ENCODE results near the gene PLAC9. TPM values are rescaled to one million over a fixed set of nuclear protein-coding genes. Genes with fewer than 3 reads are reported as not detected.
"Not testable (repeated sequence)": the region's sequence is repeated elsewhere in the genome, so short reads cannot be mapped to it uniquely, and the experiment has no call there.

PLAC9 gene, protein sequence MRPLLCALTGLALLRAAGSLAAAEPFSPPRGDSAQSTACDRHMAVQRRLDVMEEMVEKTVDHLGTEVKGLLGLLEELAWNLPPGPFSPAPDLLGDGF
- total RNA-seq (not detected), polyA plus RNA-seq (under 1 TPM in 1 of 3 donors, not detected in 2; 0.32 TPM), total RNA-seq (0 to 0.07 (median 0) reads per million in 6 experiments)

DNA sequence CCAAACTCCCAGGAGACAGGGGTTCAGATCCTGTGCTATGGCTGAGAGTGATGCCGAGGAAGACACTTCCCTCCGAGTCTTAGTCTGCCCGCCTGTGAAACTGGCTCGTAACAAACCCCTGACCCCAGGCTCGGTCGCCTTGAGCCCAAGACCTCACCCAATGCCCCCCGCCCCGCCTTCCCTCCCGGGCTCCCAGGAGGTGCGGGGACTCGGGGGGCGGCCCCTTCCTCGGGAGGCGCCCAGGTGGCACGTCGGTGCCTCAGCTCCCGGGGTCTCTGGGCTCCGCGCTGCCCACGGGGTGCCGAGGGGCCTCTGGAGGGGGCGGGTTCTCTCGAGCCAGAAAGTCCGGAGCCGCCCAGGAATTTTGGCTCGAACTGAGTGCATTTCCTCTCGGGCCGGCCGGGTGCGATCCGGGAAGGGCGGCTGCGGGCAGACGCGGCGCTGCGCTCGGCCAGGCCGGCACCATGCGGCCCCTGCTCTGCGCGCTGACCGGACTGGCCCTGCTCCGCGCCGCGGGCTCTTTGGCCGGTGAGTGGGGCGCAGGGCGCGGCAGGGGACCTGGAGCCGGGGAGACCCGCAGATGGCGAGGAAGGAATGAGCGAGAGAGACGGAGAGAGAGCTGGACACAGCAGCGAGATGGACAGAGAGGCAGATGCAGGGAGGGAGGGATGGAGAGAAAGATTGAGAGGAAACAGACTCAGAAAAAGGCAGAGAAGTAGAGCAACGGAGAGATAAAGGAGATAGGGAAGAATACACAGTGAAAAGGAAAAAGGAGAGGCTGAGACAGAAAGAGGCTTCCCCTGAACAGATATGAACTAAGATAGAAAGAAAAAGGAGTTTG, at the start of gene PLAC9:
TSS of gene PLAC9 (plus strand) at position 432 of the 841 bp plus-strand sequence. CDS start at position 465, 33 bp downstream.
- peak within 1 kb of the TSS; percentile 8 to 77 (median 31) for H3K4me3 Mint-ChIP-seq
- H3K4me1 Mint-ChIP-seq = peaks cover 3 to 9% (median 8%) of the 10 kb centered on the region in 4 donors
- peak within 1 kb of the TSS in 2 of 10 donors; percentile 21 to 83 for H3K27ac Mint-ChIP-seq
- POLR2A ChIA-PET = interaction anchor here (1.0 kb wide), 1 partner anchor 14 kb away, joined by 4 read pairs; no protein-coding TSS in a partner anchor
- H3K9me3 Mint-ChIP-seq = no peaks in the 10 kb centered on the region
- no peak for DNase-seq
- H3K36me3 Mint-ChIP-seq = no peaks in the 10 kb centered on the region
- H3K27me3 Mint-ChIP-seq = peaks cover 15 to 42% (median 29%) of the 10 kb centered on the region in 5 donors
- no peak for ATAC-seq

GRCh38 chr10:80090121-80090520, 42.4 kb upstream of the PLAC9 start:
- ATAC-seq (no peak), DNase-seq (no peak)
- H3K27ac Mint-ChIP-seq = no peak overlapping the region
- peaks cover 6 to 44% (median 7%) of the 10 kb centered on the region in 3 donors for H3K36me3 Mint-ChIP-seq
- no peaks in the 10 kb centered on the region for H3K27me3 Mint-ChIP-seq
- H3K4me3 Mint-ChIP-seq = no peak overlapping the region
- POLR2A ChIA-PET = no interaction called here
- no peaks in the 10 kb centered on the region for H3K4me1 Mint-ChIP-seq
- H3K9me3 Mint-ChIP-seq = no peaks in the 10 kb centered on the region

DNA sequence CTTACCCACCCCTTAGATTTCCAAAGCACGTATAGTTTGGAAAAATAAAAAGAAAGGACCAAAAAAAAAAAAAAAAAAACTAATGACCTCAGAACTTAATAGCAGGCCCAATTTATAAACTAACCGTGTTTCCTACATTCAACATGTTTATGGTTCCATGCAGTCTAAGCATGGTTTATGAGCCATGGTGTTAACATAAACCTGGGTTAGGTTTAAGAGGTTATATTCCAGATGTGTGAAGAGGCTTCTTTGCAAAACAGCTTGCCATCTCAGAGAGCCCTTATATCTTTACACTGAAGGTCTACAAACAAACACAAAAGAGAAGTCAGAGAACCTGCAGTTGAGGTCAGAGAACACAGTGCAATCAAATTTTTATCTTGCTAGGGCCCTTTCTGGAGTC, 38.3 kb upstream of the PLAC9 start:
- POLR2A ChIA-PET = no interaction called here
- peaks cover 0 to 27% (median 9%) of the 10 kb centered on the region in 3 donors for H3K36me3 Mint-ChIP-seq
- H3K9me3 Mint-ChIP-seq = peaks cover 0 to 2% (median 0%) of the 10 kb centered on the region in 9 donors
- ATAC-seq (no peak), DNase-seq (no peak)
- H3K4me1 Mint-ChIP-seq = no peaks in the 10 kb centered on the region
- peaks cover 0 to 14% (median 3%) of the 10 kb centered on the region in 5 donors for H3K27me3 Mint-ChIP-seq
- H3K27ac Mint-ChIP-seq = no peak overlapping the region
- H3K4me3 Mint-ChIP-seq = no peak overlapping the region

DNA sequence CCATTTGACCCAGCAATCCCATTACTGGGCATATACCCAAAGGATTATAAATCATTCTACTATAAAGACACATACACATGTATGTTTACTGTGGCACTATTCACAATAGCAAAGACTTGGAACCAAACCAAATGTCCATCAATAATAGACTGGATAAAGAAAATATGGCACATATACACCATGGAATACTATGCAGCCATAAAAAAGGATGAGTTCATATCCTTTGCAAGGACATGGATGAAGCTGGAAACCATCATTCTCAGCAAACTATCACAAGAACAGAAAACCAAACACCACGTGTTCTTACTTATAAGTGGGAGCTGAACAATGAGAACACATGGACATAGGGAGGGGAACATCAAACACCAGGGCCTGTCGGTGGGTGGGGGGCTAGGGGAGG, 34.3 kb upstream of the PLAC9 start:
- H3K36me3 Mint-ChIP-seq, H3K27ac Mint-ChIP-seq, H3K4me1 Mint-ChIP-seq, H3K4me3 Mint-ChIP-seq, POLR2A ChIA-PET, H3K9me3 Mint-ChIP-seq, DNase-seq, ATAC-seq: not testable (repeated sequence)
- peaks cover 0 to 14% (median 3%) of the 10 kb centered on the region in 5 donors for H3K27me3 Mint-ChIP-seq

- ATAC-seq, H3K4me1 Mint-ChIP-seq, H3K36me3 Mint-ChIP-seq, DNase-seq, H3K27ac Mint-ChIP-seq, H3K4me3 Mint-ChIP-seq, POLR2A ChIA-PET, H3K9me3 Mint-ChIP-seq: not testable (repeated sequence)
- H3K27me3 Mint-ChIP-seq = peaks cover 0 to 14% (median 3%) of the 10 kb centered on the region in 5 donors
Measured at GRCh38 chr10:80099295-80099694, 33.2 kb upstream of the PLAC9 start.

DNA sequence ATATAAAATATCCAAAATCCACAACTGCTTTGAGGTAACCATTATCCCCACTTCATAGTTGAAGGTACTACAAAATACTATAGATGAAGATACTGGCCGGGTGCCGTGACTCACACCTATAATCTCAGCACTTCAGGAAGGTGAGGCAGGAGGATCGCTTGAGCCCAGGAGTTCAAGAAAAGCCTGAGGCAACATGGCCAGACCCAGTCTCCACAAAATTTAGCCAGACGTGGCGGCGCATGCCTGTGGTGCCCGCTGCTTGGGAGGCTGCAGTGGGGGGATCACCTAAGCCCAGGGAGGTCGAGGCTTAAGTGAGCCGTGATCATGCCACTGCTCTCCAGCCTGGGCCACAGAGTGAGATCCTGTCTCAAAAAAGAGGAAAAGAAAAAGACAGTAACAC, 32.4 kb upstream of the PLAC9 start:
- Mint-ChIP-seq H3K9me3 (peaks cover 0 to 2% (median 0%) of the 10 kb centered on the region in 9 donors), H3K4me1 (peaks cover 0 to 8% (median 4%) of the 10 kb centered on the region in 4 donors), H3K4me3 (no peak overlapping the region), H3K27ac (no peak overlapping the region), H3K36me3 (peaks cover 0 to 8% (median 2%) of the 10 kb centered on the region in 3 donors), H3K27me3 (peaks cover 0 to 14% (median 3%) of the 10 kb centered on the region in 5 donors)
- no peak for DNase-seq
- ATAC-seq = no peak
- POLR2A ChIA-PET = no interaction called here

- DNase-seq = no peak
- H3K9me3 Mint-ChIP-seq = peaks cover 0 to 2% (median 0%) of the 10 kb centered on the region in 9 donors
- peaks cover 0 to 8% (median 2%) of the 10 kb centered on the region in 3 donors for H3K36me3 Mint-ChIP-seq
- no peak for ATAC-seq
- POLR2A ChIA-PET = no interaction called here
- peaks cover 0 to 14% (median 3%) of the 10 kb centered on the region in 5 donors for H3K27me3 Mint-ChIP-seq
- H3K27ac Mint-ChIP-seq = no peak overlapping the region
- peaks cover 0 to 10% (median 4%) of the 10 kb centered on the region in 4 donors for H3K4me1 Mint-ChIP-seq
- no peak overlapping the region for H3K4me3 Mint-ChIP-seq
Measured at GRCh38 chr10:80100861-80101695, 31.5 kb upstream of the PLAC9 start.

GRCh38 chr10:80104066-80104926, 28.2 kb upstream of the PLAC9 start:
- DNase-seq (peak in 2 of 10 donors; percentile 5 to 16), ATAC-seq (peak; percentile 72 to 80)
- Mint-ChIP-seq H3K9me3 (peaks cover 0 to 25% (median 10%) of the 10 kb centered on the region in 9 donors), H3K4me3 (no peak overlapping the region), H3K27me3 (no peaks in the 10 kb centered on the region), H3K27ac (peak overlapping the region in 3 of 10 donors; percentile 34 to 53 (median 51)), H3K36me3 (peaks cover 0 to 25% (median 14%) of the 10 kb centered on the region in 3 donors), H3K4me1 (peaks cover 0 to 10% (median 4%) of the 10 kb centered on the region in 4 donors)
- POLR2A ChIA-PET = no interaction called here

GRCh38 chr10:80108576-80109239, 23.8 kb upstream of the PLAC9 start:
- peaks cover 0 to 10% (median 4%) of the 10 kb centered on the region in 4 donors for H3K4me1 Mint-ChIP-seq
- DNase-seq (no peak), ATAC-seq (no peak)
- no peak overlapping the region for H3K4me3 Mint-ChIP-seq
- POLR2A ChIA-PET = no interaction called here
- peaks cover 0 to 35% (median 17%) of the 10 kb centered on the region in 3 donors for H3K36me3 Mint-ChIP-seq
- peaks cover 0 to 44% (median 17%) of the 10 kb centered on the region in 9 donors for H3K9me3 Mint-ChIP-seq
- H3K27ac Mint-ChIP-seq = no peak overlapping the region
- H3K27me3 Mint-ChIP-seq = no peaks in the 10 kb centered on the region

DNA sequence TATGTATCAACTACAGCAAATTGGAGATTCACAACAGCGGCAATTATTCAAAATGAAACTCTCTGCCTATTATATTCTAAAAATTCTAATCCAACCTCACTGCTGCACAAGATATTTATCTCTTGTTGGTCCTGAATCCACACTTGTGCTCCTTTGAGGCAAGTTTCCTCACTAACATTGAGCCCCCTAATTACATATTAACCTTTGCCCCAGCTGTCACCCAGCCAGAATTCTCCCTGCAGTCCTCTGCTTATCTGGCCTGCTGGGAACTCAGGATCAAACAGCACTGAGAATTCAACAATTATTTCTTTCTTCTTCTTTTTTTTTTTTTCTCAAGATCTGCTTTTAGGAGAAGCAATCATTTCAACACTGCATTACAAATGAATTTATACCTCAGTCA, 21.5 kb upstream of the PLAC9 start:
- Mint-ChIP-seq H3K27ac (peak overlapping the region in 1 of 10 donors; percentile 67), H3K36me3 (peaks cover 0 to 35% (median 17%) of the 10 kb centered on the region in 3 donors), H3K27me3 (no peaks in the 10 kb centered on the region), H3K9me3 (peaks cover 0 to 44% (median 17%) of the 10 kb centered on the region in 9 donors), H3K4me3 (peak overlapping the region in 1 of 10 donors; percentile 14), H3K4me1 (no peaks in the 10 kb centered on the region)
- ATAC-seq = no peak
- DNase-seq = no peak
- POLR2A ChIA-PET = no interaction called here

DNA sequence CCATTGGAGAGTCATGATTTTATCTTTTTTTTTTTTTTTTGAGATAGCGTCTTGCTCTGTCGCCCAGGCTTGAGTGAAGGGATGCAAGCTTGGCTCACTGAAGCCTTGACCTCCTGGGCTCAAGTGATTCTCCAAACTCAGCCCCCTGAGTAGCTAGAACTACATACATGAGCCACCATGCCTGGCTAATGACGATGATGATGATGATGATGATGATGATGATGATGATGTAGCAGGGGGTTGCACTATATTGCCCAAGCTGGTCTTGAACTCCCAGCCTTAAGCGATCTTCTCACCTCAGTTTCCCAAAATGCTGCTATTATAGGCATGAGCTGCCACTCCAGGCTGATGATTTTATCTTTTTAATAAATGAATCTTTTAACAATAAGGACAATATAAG, 13.9 kb upstream of the PLAC9 start:
- Mint-ChIP-seq H3K9me3 (no peaks in the 10 kb centered on the region), H3K27ac (no peak overlapping the region)
- POLR2A ChIA-PET = interaction anchor here (1.1 kb wide), 1 partner anchor 13 kb away, joined by 4 read pairs; no protein-coding TSS in a partner anchor

More for the DNA sequence above, 13.9 kb upstream of the PLAC9 start:
- no peak for DNase-seq
- Mint-ChIP-seq H3K27me3 (peaks cover 0 to 23% (median 4%) of the 10 kb centered on the region in 5 donors), H3K4me3 (no peak overlapping the region), H3K4me1 (no peaks in the 10 kb centered on the region), H3K36me3 (no peaks in the 10 kb centered on the region)
- ATAC-seq = no peak
